Trophoblast cell (in vitro differentiated cells and primary cell): ENCODE results near the gene TAPBP.

Experiments used
- DNase-seq, 2 donors: peaks; one replicate each; pipeline ENCODE4 v3.0.0-alpha.2; 2016
- H2AFZ ChIP-seq: 2 replicates; pipeline ENCODE4 v1.6.1; 2013; ENCODE audit warnings: low read length, moderate library complexity, mild to moderate bottlenecking; ENCODE audit not compliant: insufficient read depth, poor library complexity
- H2AK5ac ChIP-seq: 2 replicates; pipeline ENCODE4 v1.6.1; 2013; ENCODE audit warnings: mild to moderate bottlenecking, low read length
- H2BK120ac ChIP-seq: 2 replicates; pipeline ENCODE4 v1.6.1; 2013; ENCODE audit warnings: low read length, mild to moderate bottlenecking, moderate library complexity; ENCODE audit not compliant: insufficient read depth, poor library complexity
- H2BK12ac ChIP-seq: 2 replicates; pipeline ENCODE4 v1.6.1; 2013; ENCODE audit warnings: mild to moderate bottlenecking, low read length, moderate library complexity
- H2BK5ac ChIP-seq: 2 replicates; pipeline ENCODE4 v1.6.1; 2013; ENCODE audit warnings: low read length, low read depth, moderate library complexity, mild to moderate bottlenecking; ENCODE audit not compliant: poor library complexity
- H3K14ac ChIP-seq: 2 replicates; pipeline ENCODE4 v1.6.1; 2013; ENCODE audit warnings: mild to moderate bottlenecking, low read length
- H3K18ac ChIP-seq: 2 replicates; pipeline ENCODE4 v1.6.1; 2013; ENCODE audit warnings: mild to moderate bottlenecking, low read length
- H3K23ac ChIP-seq: 2 replicates; pipeline ENCODE4 v1.6.1; 2013; ENCODE audit warnings: low read length
- H3K27ac ChIP-seq: 2 replicates; pipeline ENCODE4 v1.5.1; 2013; ENCODE audit warnings: low read depth, mild to moderate bottlenecking, inconsistent platforms, low read length, moderate library complexity
- H3K27me3 ChIP-seq: 2 replicates; pipeline ENCODE4 v1.6.1; 2013; ENCODE audit warnings: inconsistent platforms, mild to moderate bottlenecking, low read length, moderate library complexity; ENCODE audit not compliant: insufficient read depth
- H3K36me3 ChIP-seq, 2 experiments: 1 replicate in 1 of 2; 2 replicates in 1 of 2; pipeline ENCODE4 v1.6.1; 2013; ENCODE audit warnings: low read length in 2 of 2, mild to moderate bottlenecking in 2 of 2, moderate library complexity in 1 of 2; ENCODE audit not compliant: insufficient read depth in 2 of 2, control insufficient read depth in 1 of 2
- H3K4ac ChIP-seq: 2 replicates; pipeline ENCODE4 v1.6.1; 2013; ENCODE audit warnings: low read depth, mild to moderate bottlenecking, low read length, moderate library complexity
- H3K4me1 ChIP-seq, 2 experiments: 1 replicate in 1 of 2; 2 replicates in 1 of 2; pipeline ENCODE4 v1.6.1; 2013; ENCODE audit warnings: low read length in 2 of 2, mild to moderate bottlenecking in 2 of 2, moderate library complexity in 1 of 2; ENCODE audit not compliant: insufficient read depth in 2 of 2, control insufficient read depth in 1 of 2
- H3K4me2 ChIP-seq: 2 replicates; pipeline ENCODE4 v1.6.1; 2013; ENCODE audit warnings: inconsistent platforms, mild to moderate bottlenecking, low read length, moderate library complexity
- H3K4me3 ChIP-seq: 2 replicates; pipeline ENCODE4 v1.5.1; 2013; ENCODE audit warnings: mild to moderate bottlenecking, low read depth, low read length, inconsistent platforms
- H3K79me1 ChIP-seq: one replicate; pipeline ENCODE4 v1.6.1; 2013; ENCODE audit warnings: low read length
- H3K79me2 ChIP-seq: 2 replicates; pipeline ENCODE4 v1.6.1; 2013; ENCODE audit warnings: low read length, mild to moderate bottlenecking; ENCODE audit not compliant: control insufficient read depth, insufficient read depth, poor library complexity
- H3K9ac ChIP-seq: 2 replicates; pipeline ENCODE4 v1.6.1; 2013; ENCODE audit warnings: mild to moderate bottlenecking, low read length
- H3K9me3 ChIP-seq: 2 replicates; pipeline ENCODE4 v1.6.1; 2013; ENCODE audit warnings: low read depth, mild to moderate bottlenecking, control low read depth, inconsistent platforms, low read length; ENCODE audit not compliant: insufficient read depth
- H4K12ac ChIP-seq: 2 replicates; pipeline ENCODE4 v1.6.1; 2013; ENCODE audit warnings: low read depth, mild to moderate bottlenecking, low read length, moderate library complexity
- H4K8ac ChIP-seq: 2 replicates; pipeline ENCODE4 v1.6.1; 2013; ENCODE audit warnings: low read depth, mild to moderate bottlenecking, low read length, moderate library complexity
- H4K91ac ChIP-seq: one replicate; pipeline ENCODE4 v1.6.1; 2013; ENCODE audit warnings: low read depth, mild to moderate bottlenecking, low read length, moderate library complexity
- WGBS: extraction: QIAGEN DNeasy Blood & Tissue Kit; methylation state at CpG from one replicate; pipeline ENCODE4 v1.1.7; 2013; ENCODE audit warnings: missing lambda C conversion rate; ENCODE audit not compliant: insufficient read length, insufficient coverage; ENCODE audit errors: extremely low coverage; 5-methylcytosine and 5-hydroxymethylcytosine counted together

TAPBP gene

GRCh38 chr6:33295621-33296369, 18.1 kb downstream of the TAPBP start:
- H3K23ac ChIP-seq: no peak overlapping the region
- peaks cover 1% of the 10 kb centered on the region for H3K9me3 ChIP-seq
- no peak overlapping the region for H2BK120ac ChIP-seq
- H2BK12ac ChIP-seq: no peak overlapping the region
- DNase-seq: no peak
- H3K9ac ChIP-seq: no peak overlapping the region
- H3K18ac ChIP-seq: no peak overlapping the region
- peaks cover 22% of the 10 kb centered on the region for H3K79me2 ChIP-seq
- no peak overlapping the region for H2AFZ ChIP-seq
- H3K27me3 ChIP-seq: no peaks in the 10 kb centered on the region
- H3K14ac ChIP-seq: no peak overlapping the region
- H2BK5ac ChIP-seq: no peak overlapping the region
- peak overlapping the region; percentile 38 for H3K4ac ChIP-seq
- WGBS: no CpG with 5 or more reads among the region's 15 CpGs
- H3K4me2 ChIP-seq: no peak overlapping the region
- no peak overlapping the region for H4K12ac ChIP-seq
- no peak overlapping the region for H3K4me3 ChIP-seq
- peaks cover 25% of the 10 kb centered on the region for H3K79me1 ChIP-seq
- H3K27ac ChIP-seq: no peak overlapping the region
- no peak overlapping the region for H2AK5ac ChIP-seq
- peaks cover 39 to 49% of the 10 kb centered on the region in 2 experiments for H3K36me3 ChIP-seq
- no peak overlapping the region for H4K91ac ChIP-seq
- H3K4me1 ChIP-seq: peaks cover 4 to 16% of the 10 kb centered on the region in 2 experiments
- H4K8ac ChIP-seq: no peak overlapping the region

GRCh38 chr6:33294086-33294823, 19.6 kb downstream of the TAPBP start:
- no peak overlapping the region for H3K23ac ChIP-seq
- H3K4ac ChIP-seq: peak overlapping the region; percentile 19
- H2BK12ac ChIP-seq: no peak overlapping the region
- no peak overlapping the region for H2BK120ac ChIP-seq
- no peak overlapping the region for H3K4me2 ChIP-seq
- H3K79me2 ChIP-seq: peaks cover 22% of the 10 kb centered on the region
- peak overlapping the region; percentile 49 for H3K18ac ChIP-seq
- H3K36me3 ChIP-seq: peaks cover 39 to 49% of the 10 kb centered on the region in 2 experiments
- no peak for DNase-seq
- no CpG with 5 or more reads among the region's 10 CpGs for WGBS
- H3K79me1 ChIP-seq: peaks cover 23% of the 10 kb centered on the region
- H4K12ac ChIP-seq: no peak overlapping the region
- H3K27me3 ChIP-seq: no peaks in the 10 kb centered on the region
- H2BK5ac ChIP-seq: no peak overlapping the region
- no peak overlapping the region for H3K9ac ChIP-seq
- no peak overlapping the region for H3K27ac ChIP-seq
- no peak overlapping the region for H3K14ac ChIP-seq
- peaks cover 1% of the 10 kb centered on the region for H3K9me3 ChIP-seq
- H2AK5ac ChIP-seq: no peak overlapping the region
- no peak overlapping the region for H3K4me3 ChIP-seq
- no peak overlapping the region for H2AFZ ChIP-seq
- no peak overlapping the region for H4K8ac ChIP-seq
- H3K4me1 ChIP-seq: peaks cover 11 to 22% of the 10 kb centered on the region in 2 experiments
- H4K91ac ChIP-seq: no peak overlapping the region

GRCh38 chr6:33292996-33293682, 20.7 kb downstream of the TAPBP start:
- no peak overlapping the region for H3K4me2 ChIP-seq
- H3K4ac ChIP-seq: no peak overlapping the region
- DNase-seq: no peak
- no peak overlapping the region for H2BK5ac ChIP-seq
- H2AK5ac ChIP-seq: no peak overlapping the region
- no peak overlapping the region for H4K8ac ChIP-seq
- no peak overlapping the region for H3K9ac ChIP-seq
- H3K14ac ChIP-seq: no peak overlapping the region
- peaks cover 1% of the 10 kb centered on the region for H3K9me3 ChIP-seq
- H2AFZ ChIP-seq: no peak overlapping the region
- H3K36me3 ChIP-seq: peaks cover 39 to 49% of the 10 kb centered on the region in 2 experiments
- H3K4me3 ChIP-seq: no peak overlapping the region
- peaks cover 19% of the 10 kb centered on the region for H3K79me2 ChIP-seq
- no CpG with 5 or more reads among the region's 16 CpGs for WGBS
- H3K18ac ChIP-seq: no peak overlapping the region
- H3K27me3 ChIP-seq: no peaks in the 10 kb centered on the region
- H4K12ac ChIP-seq: no peak overlapping the region
- H2BK120ac ChIP-seq: no peak overlapping the region
- H2BK12ac ChIP-seq: no peak overlapping the region
- H3K23ac ChIP-seq: no peak overlapping the region
- no peak overlapping the region for H4K91ac ChIP-seq
- peaks cover 16% of the 10 kb centered on the region for H3K79me1 ChIP-seq
- H3K4me1 ChIP-seq: peaks cover 15 to 26% of the 10 kb centered on the region in 2 experiments
- H3K27ac ChIP-seq: no peak overlapping the region

- no peak overlapping the region for H2BK120ac ChIP-seq
- H2AK5ac ChIP-seq: no peak overlapping the region
- H3K4ac ChIP-seq: peak overlapping the region; percentile 2
- DNase-seq: no peak
- peaks cover 10 to 16% of the 10 kb centered on the region in 2 experiments for H3K4me1 ChIP-seq
- H3K9me3 ChIP-seq: peaks cover 2% of the 10 kb centered on the region
- no peak overlapping the region for H2BK12ac ChIP-seq
- H3K79me1 ChIP-seq: peaks cover 6% of the 10 kb centered on the region
- no peak overlapping the region for H3K23ac ChIP-seq
- H3K18ac ChIP-seq: no peak overlapping the region
- no peak overlapping the region for H2BK5ac ChIP-seq
- no peak overlapping the region for H3K27ac ChIP-seq
- no peak overlapping the region for H3K14ac ChIP-seq
- no CpG with 5 or more reads among the region's 7 CpGs for WGBS
- H3K4me2 ChIP-seq: peak overlapping the region; percentile 92
- H3K36me3 ChIP-seq: peaks cover 46 to 56% of the 10 kb centered on the region in 2 experiments
- H3K27me3 ChIP-seq: no peaks in the 10 kb centered on the region
- peak overlapping the region; percentile 6 for H4K12ac ChIP-seq
- no peak overlapping the region for H2AFZ ChIP-seq
- H3K79me2 ChIP-seq: peaks cover 8% of the 10 kb centered on the region
- peak overlapping the region; percentile 34 for H3K9ac ChIP-seq
- H4K91ac ChIP-seq: no peak overlapping the region
- peak overlapping the region; percentile 1 for H4K8ac ChIP-seq
- no peak overlapping the region for H3K4me3 ChIP-seq
Measured at GRCh38 chr6:33290459-33290858, 23.4 kb downstream of the TAPBP start.
